Measurements from ENCODE around the gene FERMT1.
"Not testable (repeated sequence)": the region's sequence is repeated elsewhere in the genome, so short reads cannot be mapped to it uniquely, and the experiment has no call there.

The FERMT1 gene

DNA sequence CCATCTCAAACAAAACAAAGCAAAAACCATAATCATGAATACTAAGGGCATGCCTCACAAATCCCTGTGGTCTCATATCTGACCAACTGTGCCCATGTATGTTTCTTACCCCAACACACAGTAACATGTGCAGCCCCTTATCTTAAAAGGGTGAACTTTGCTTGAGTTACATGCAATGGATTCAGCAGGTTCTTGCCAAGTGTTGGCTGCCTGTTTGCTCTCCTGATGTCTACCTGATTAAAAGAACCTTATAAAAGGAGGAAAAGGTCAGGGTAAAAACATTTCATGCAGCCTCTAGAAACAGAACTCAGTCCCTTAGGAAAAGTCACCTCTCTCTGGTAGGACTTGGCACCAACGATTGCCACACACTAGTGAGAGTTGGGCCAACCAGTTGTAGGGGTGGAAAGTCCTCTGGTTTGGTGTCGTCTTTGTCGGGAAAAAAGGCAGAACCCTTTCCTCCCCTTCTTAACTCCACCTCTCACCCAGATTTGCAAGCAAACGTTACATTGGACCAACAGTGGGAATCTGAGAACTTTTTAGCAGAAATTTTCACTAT, 55.0 kb downstream of the FERMT1 start:
- DNase-seq, result no peak

DNA sequence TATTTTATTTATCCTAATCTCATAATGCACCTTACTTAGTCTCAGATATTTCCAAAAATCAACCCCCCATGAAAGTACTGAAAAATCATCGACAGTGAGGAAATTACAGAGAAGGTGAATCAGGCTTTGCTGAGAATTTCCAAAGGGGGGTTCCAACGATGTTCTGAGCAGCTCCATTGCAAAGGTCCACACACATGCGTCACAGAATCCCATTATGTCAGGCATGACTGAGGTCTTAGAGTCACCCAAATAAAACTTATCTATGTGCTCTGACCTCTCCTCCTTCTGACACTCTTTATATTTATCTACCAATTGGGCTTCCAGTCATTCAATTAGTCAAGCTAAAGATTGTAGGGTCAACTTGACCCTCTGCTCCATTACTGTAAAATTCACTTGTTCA, 56.2 kb downstream of the FERMT1 start:
- DNase-seq, result no peak

DNA sequence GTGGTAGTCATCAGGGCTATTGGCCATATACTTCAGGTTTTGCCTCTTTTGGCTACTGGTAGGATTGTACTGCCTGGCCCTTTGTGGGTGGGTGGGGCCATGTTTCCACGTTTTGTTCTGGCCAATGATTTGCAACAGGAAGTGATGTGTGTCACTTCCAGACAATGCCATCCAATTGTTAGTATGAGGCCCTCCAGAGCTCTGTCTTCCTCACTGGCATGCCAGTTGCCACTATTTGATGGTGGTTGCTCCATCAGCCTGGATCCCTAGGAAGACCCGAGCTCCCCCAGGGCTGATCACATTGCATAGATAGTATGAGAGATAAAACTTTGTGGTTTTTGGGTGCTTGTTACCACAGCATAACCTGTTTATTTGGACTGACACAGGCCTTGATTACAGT, 61.3 kb downstream of the FERMT1 start:
- no peak for DNase-seq

DNA sequence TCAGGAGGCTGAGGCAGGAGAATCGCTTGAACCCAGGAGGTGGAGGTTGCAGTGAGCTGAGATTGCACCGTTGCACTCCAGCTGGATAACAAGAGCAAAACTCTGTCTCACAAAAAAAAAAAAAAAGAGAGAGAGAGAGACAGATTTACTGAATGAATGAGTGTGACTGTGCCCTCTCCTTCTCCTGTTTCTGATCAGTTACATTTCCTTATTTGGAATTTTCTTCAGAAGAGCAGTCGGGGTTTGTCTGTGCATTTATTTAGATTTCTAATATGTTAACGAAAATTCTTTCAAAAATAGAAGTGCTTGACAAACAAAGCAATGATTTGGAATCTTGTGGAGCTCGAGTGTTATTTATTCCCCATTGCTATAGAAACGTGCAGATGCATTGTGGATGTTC, 62.6 kb downstream of the FERMT1 start:
- no peak for DNase-seq

DNA sequence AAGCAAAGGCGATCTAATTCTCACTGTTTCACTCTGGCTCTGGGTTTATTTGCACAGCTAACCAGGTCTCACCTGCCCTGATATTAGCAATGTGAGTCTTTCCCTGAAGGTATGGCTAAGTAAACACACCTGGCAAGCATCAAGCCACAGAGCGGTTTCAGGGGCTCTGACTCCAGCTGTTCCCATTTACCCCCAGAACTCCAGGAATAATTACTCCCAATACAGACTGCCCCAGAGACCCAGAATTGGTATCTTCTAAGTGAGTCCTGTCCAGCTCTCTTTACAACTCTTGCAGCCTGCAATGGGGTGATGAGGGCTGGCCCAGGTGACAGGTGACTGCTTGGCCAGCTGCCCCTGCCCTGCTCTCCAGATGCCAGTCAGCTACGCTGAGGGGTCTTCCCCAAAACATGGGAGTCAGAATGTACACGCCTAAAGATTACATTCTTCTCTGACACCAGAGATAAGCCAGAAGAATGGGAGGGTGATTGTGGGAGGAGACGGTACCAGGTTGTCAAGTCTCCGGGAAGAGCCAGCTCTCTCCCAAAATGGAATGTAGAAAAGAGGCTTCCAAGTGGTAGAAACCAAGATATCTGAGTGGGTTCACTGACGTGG, 64.0 kb downstream of the FERMT1 start:
- no peak for DNase-seq

DNA sequence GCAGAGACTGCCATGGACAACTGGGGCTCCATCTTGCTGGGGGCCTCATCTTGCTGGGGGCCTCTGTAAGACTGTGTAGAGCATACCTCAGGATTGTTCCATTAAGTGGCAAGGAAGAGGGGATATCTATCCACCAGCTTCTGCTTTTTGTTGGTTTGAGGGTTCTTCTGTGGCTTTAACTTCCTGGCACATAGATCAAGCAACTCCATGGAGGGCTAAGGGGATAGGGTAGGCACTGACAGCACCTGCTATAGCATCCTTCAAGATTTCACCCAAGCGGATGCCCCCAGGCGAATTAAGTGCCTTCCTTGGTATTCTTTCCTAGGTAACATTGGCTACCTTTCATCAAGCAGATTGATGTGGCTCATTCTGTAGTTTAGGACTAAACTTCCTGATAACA, 65.1 kb downstream of the FERMT1 start:
- DNase-seq, result no peak

DNA sequence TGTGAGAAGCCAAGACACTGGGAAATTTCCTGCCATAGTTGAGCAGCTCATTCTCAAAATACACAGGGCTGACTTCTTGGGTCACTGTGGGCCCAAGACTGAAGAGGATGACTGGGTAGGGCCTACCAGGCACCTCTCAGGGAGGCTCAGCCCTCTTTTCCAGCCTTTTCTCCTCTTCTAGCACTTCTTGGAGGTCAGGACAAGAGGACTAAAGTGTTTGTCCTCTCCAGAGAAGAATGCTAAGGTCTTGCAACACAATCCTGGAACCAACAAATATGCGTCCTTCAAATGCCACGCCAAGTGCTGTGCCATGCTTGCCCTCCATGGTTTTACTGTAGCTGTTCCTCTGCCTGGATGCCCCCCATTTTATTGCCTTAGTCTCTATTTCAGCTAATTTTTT, 65.7 kb downstream of the FERMT1 start:
- no peak for DNase-seq

DNA sequence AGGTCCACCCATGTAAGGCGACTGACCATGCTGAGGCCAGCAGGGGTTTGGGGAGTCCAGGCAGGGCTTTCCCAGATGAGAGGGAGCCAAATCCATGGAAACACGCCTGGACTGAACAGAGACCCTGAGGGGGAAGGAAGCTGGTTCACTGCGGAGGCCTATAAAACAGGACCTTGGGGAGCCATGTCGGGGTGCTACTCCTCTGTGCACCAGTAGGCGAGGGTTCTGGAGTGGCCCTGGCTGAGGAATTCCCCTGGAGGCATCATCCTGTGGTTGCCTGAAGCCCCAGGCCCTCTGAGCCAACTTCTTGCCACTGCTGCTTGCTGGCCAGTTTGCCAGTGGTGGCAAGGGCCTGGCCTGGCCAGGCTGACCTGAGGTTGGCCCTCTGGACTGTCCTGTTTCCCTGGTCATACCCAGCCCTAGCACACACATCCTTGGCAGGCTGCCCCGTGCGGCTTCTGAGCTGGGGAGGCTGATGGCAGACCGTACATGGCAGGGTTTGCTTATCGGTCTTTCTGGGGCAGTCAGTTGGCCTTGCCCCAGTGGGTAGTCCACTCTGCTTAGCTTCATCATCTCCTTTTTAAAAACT, 66.8 kb downstream of the FERMT1 start:
- no peak for DNase-seq

DNA sequence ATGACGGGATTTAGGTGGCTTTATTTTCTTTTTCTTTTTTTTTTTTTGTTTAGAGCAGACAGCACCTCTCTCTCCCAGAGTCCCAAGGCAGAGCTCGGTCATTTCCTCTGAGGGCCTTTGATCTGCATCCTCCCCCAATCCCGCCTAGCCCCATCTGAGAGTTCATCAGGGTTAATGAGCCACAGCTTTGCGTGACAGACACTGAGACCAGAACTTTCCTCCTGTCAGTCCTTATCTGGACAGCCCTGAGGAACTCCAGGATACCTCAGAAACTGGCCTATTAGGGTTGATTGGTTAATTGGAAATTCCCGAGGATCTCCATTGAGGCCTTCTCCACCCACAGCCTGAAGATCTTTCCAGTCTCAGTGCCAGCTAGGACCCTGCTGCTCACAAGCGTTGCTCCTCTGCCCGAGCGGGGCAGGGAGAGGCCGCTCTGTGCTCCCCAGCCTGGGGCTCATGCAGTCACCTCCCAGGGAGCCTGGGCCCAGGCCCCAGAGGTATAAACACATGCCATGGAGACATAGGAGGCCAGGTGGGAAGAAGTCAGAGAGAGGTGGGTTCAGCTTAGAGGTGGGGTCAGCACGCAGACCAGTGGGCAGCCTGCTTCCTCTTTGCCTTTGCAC, 67.6 kb downstream of the FERMT1 start:
- DNase-seq, result no peak

DNA sequence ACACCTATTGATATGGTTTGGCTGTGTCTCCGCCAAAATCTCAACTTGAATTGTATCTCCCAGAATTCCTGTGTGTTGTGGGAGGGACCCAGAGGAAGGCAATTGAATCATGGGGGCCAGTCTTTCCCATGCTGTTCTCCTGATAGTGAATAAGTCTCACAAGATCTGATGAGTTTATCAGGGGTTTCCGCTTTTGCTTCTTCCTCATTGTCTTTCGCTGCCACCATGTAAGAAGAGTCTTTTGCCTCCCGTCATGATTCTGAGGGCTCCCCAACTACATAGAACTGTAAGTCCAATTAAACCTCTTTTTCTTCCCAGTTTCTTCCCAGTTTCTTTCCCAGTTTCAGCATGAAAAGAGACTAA, 68.2 kb downstream of the FERMT1 start:
- not testable (repeated sequence) for DNase-seq

DNA sequence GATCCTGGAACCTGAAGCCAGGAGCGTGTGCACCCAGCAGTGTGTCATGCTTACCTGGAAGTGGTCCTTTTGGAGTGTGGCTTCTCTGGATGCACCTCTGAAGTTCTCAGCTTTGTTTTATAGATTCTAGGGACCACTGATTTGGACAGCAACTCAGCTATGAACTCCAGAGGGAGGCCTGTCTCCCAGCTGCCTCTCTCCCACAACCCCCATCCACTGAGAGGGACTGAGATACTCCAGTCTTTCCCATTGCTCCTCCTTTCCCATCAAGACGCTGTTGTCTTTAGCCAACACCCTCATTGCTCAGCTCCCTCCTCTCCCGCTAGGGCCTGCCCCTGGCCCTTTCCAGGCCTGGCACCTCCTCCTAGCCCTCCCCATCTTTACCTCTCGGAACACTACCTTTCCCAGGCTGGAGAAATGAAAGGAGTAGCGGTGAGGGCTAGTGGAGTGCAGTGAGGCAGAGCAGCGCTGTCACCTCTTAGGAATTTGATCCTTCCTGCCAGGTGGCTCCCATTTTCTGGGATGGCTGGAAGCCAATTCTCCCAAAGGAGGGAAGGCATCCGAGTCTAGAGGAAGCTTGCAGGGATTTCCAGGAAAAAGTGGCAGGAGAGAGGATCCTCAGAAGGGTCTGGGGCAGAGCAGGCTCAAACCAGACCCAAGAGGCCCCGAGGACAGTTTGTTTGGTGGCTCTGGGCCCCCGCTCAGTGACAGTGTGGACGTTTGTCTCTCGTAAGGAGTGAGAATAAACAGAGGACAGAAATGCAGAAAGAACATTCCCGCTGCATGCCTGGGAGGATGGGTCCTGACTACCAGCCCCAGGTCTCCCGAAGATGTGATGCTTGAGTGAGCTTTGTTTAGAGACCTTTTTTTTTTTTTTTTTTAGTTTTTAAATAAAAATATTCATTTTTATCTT, 68.8 kb downstream of the FERMT1 start, which contains the start of gene LRRN4:
Gene LRRN4, minus strand, starts transcription at position 285 of the 913 bp plus-strand sequence. CDS start 1,261 bp downstream, outside the sequence.
- no peak for DNase-seq

DNA sequence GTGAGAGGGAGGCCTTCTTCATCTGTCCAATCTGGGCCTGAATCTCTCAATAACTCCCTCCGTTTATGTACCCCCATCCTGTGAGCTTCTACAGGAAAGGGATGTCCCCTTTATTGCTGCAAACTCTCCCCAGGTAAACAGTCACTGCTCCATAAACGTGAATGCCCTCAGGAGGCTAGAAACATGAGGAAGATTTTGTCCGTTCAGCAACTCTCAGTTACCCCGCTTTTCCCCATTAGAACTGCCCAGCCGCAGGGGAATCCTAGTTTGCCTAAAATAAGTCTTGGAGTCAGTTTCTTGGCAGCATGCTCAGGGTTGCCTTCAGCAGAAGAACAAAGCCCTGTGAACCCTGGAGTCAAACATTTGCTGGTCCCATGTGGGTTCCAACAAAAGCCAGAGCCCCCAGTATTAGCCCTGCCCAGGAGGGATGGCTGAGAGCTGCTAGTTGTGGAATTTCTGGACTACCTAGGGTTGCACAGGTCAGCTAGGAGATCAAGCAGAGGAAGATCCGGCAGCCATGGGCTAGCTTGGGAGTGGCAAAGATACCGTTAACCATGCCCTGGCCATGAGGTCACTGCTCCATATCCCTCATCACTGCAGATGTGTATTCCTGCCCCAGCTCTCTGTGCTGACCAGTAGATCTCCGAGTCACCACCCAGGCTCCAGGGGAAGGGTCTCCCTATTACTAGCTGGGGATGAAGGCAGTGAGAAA, 69.6 kb downstream of the FERMT1 start:
- no peak for DNase-seq

DNA sequence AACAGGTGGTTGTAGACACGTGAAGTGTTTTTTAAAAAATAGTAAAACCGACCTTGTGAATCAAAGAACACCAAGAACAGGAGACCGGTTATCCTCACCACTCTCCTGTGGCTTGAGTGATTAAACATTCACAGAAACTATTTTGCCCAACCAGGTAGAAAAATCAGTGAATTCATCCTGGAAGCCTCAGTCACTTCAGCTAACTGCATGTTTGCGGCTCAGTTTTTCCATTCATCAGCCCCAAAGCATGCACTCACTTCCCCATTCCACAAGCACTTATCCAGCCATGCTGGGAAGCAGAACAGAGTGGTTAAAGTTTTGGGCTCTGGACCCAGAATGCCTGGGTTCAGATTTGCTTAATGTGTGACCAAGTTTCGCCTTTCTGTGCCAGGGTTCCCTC, 71.3 kb downstream of the FERMT1 start:
- no peak for DNase-seq

DNA sequence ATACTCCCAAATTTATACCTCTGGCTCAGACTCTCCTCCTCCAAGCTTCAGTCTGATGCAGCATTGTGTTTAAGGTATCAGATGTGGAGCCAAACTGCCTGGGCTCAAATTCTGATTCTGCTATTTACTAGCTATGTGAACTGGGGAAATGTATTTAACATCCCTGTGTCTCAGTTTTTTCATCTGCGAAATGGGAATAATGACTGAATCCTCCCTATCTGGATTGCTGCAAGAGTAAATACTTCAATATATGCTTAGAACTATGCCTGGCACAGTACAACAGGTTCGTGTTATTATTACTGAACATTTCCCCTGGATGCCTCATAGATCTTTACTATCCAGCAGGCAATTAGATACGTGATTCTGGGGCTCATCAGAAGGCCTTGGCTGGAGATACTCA, 74.4 kb downstream of the FERMT1 start:
- no peak for DNase-seq

DNA sequence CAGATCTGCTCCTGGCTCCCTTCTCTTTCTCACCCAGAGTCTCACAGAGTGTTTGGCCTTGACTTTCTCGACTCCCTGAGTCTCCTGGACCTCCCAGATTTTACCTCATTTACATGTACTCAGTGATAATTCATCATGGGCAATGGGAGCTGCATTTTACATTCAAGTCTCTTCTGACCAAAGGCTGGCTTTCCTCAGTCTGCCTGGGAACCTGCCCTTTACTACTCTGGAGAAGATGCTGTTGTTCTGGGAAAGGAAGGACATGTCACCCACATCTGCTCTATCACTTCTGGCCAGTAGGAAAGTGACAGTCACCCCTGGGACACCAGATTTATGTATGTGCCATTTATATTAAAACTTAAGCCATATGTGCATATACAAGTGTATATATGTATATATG, 76.4 kb downstream of the FERMT1 start:
- DNase-seq, result no peak

DNA sequence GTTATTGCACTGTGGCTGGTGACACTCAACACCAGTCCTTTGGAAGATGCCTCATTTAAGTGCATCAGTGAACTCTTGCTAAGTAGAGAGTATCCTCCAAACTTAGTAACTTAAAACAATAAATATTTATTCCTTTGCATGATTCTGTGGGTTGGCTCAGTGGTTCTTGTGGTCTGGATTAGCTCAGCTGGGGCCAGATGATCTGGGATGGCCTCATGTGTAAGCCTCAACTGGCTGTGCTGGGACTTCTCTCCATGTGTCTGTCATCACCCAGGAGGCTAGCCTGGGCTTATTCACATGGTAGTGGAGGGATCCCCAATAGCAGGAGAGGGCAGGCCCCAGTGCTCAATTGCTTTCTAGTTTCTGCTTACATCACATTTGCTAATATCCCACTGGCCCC, 77.3 kb downstream of the FERMT1 start:
- DNase-seq, result no peak

DNA sequence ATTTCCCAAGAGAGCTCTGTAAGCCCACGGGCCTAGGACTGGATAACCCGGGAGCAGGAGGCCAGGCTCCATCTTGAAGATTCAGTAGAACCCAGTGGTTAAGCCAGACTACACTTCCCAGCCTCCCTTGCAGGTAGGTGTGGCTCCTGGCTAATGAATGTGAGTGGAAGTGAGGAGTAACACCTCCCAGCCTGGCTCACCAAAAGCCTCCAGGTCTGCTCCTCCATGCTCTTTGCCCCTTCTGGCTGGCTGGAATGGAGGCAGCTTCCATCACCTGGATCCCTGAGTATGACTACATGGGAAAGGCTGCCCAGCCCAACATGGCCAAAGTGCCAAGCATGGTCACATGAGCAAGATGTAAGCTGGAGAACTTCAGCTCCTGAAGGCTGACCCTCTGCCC, 78.7 kb downstream of the FERMT1 start:
- DNase-seq, result no peak

DNA sequence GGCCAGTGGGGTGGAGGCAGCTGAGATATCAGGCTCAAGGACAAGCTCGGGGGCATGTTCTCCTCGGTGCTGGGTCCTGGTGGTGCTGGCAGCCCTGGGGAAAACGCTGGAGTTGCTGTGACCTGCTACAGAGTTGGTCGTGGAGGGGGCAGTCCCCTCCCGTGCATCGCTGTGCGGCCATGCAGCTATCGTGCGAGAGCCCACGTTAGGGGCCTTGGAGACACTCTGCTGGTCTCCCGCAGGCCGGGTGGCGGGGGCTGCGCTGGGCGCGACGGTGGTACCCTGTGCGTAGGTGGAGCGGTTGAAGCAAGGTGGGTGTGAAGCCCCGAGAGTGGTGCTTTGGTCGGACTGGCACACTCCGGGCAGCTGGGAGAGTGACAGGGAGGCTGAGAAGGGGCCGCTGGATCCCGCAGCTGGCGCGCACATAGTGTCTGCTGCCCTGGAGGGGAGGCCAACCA, 81.0 kb downstream of the FERMT1 start:
- no peak for DNase-seq

DNA sequence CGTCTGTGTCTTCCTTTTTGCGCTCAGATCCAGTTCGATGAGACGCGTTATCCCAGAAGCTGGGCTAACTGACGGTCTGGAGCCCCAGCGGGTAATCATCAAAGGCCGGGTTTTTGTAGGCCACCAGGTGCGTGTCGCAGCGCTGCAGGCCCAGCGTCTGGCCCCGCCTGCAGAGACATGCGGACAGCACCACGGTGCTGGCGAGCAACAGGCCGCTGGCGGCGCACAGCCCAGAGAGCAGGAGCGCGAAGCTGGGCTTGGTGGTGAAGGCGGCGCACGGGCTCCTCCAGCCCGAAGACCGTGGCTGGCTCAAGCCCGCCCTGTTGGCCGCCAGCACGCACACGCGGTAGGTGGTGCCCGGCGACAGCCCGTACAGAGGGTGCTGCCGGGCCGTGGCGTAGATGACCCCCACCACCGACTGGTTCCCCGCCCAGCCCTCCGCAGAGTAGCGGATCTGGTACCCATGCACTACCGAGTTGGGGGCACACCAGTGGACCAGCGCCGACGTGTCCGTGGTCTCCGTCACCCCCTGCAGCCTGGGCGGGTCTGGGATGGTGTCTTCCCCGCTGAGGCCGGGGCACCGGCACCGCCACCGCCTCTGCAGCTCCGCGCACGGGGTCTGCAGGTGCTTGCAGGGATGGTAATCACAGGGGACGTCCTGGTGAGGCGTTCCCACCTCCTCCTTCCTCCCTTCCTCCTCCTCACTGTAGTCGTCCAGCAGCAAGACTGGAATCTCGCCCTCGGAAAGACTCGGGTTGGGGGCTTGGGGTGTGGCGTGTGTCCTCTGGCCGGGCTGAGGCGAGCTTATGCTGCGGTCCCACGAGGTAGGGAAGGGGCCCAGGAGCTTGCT, 81.6 kb downstream of the FERMT1 start:
- DNase-seq, result no peak

DNA sequence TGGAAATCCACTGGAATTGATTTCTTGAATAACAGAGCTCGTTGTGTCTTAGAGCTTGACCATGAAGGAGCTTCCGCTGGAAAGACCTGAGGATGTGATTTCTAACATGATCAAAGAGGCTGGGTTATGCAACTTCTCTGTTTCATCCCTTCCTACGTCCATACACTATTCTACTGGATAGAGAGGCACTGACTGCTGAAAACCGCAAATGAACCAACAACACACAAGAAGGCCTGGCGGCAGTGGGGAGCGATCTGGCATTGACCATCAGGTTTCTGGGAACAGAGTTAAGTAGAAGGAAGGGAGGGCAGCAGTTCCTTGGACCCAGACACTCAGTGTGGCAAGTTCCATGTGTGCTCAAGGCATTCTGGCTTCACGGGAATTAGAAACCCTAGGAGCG, 82.3 kb downstream of the FERMT1 start:
- DNase-seq, result no peak

DNA sequence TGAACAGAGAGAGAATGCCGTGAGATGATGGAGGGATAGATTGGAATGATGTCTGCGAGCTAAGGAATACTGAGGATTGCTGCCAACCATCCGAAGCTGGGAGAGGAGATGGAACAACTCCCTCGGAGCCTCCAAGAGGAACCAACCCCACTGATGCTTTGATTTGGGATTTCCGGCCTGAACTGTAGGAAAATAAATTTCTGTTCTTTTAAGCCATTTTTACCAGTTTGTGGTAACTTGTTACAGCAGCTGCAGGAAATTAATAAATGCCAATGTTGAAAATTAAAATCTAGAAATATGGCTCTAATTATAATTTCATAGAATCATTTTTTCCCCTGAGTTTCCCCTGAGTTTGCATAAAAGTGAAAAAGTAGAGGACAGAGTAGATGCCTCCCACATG, 83.1 kb downstream of the FERMT1 start:
- no peak for DNase-seq

DNA sequence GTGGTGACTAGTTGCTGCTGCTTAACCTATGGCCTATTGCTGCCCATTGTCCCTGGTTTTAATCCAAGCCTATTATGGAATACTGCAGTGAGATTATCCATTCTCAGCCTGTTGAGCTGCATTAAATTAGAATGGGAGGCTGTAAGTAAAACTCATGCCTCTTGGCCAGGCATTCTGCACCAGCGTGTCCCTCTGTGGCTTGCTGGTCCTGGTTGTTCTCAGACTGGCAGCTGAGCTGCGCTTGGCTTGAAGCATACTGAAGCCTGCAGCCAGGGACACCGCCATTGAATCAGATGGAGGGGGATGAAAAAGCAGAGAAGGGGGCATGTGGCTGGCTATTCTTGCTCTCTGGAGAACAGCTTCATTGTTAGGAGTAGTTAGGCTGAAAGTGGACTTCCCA, 84.6 kb downstream of the FERMT1 start:
- DNase-seq, result no peak

Data from CD4-positive, alpha-beta T cell treated with Interleukin-1 beta for 1 hour (primary cell).